Measurements from ENCODE around the gene ZNF792. TPM values are rescaled to one million over a fixed set of nuclear protein-coding genes. Genes with fewer than 3 reads are reported as not detected.

The ZNF792 gene
- 1 to 10 TPM in 2 of 4 donors, under 1 TPM in 2; 0.45 to 5.3 (median 1.9) TPM for polyA plus RNA-seq
- long read RNA-seq, donor 1, partial matches to known transcripts = 5 of 8 reads
- long read RNA-seq, donor 1, other reads (novel, unspliced or antisense) = 0 of 8 reads
- long read RNA-seq, donor 2 = 0 reads
- long read RNA-seq, donor 3, partial matches to known transcripts = 0 of 3 reads
- long read RNA-seq, donor 3, other reads (novel, unspliced or antisense) = 0 of 3 reads
- long read RNA-seq, donor 4 = 0 reads
- long read RNA-seq, donor 5 = 0 reads
- long read RNA-seq, donor 6, partial matches to known transcripts = 0 of 1 reads
- long read RNA-seq, donor 6, other reads (novel, unspliced or antisense) = 0 of 1 reads
- long read RNA-seq, donor 7, partial matches to known transcripts = 0 of 2 reads
- long read RNA-seq, donor 7, other reads (novel, unspliced or antisense) = 0 of 2 reads
- long read RNA-seq, donor 8 = 0 reads
- long read RNA-seq, donor 9 = 0 reads
- long read RNA-seq, donor 10 = 0 reads

DNA sequence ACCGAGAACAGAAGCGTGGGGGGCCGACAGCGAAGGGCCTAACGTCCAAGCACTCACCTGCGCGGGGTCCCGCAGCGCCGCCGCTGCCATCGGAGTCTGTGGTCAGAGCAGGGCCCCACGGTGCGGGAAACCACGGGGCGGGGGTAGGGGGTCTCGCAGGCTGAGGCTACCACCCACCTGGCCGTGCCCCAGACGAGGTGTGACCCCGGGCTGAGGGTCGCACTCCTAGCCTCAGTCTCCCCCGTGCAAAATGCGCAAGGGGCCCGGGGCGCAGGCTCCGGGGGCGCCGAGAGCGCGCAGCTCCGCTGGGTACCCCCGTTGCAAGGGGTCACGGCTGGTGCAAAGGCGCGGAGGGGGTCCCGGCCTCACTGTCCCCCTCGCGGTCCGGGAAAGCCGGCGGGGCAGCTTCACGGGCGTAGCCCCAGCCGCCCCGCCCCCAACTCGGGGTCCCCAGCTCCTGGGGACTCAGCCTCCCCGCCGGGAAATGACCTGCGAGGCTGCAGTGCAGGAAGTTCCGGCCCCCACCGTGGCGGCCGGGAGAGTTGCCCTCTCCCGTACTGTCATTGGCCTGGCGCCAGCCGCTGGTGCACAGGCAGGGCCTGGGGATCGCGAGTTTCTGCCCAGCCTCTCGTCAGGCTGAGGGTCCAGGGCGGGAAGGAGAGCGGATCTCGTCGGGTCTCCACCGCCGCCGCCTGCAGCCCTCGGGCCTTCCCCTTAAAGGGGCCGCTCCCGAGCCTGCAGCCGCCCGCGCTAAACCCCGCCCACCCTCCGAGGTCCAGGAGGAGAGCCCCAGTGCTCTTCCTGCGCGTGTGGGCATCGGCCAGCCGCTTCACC is at the start of gene ZNF792:
TSS of gene ZNF792 (minus strand) at position 657 of the 834 bp plus-strand sequence. CDS start at position 90, 567 bp downstream.
- WGBS, 3 donors = 0 to 1% (median 1%) methylated on average over 58 to 78 of the region's 78 CpGs
- Histone ChIP-seq H3K27me3 (ENCODE audit: control insufficient read depth in 3 of 3, insufficient read depth in 3 of 3, low read length in 3 of 3) (no peaks in the 10 kb centered on the region), H3K27ac (ENCODE audit: low read depth in 1 of 3, low read length in 2 of 3) (peak within 1 kb of the TSS; percentile 5 to 74 (median 42)), H3K4me1 (ENCODE audit: control insufficient read depth in 3 of 3, insufficient read depth in 2 of 3, low read depth in 1 of 3, low read length in 2 of 3) (peaks cover 0 to 12% (median 4%) of the 10 kb centered on the region in 3 donors), H3K4me3 (ENCODE audit: low read depth in 1 of 3, low read length in 3 of 3) (peak within 1 kb of the TSS; percentile 86 to 90 (median 87)), H3K36me3 (ENCODE audit: control insufficient read depth in 3 of 3, insufficient read depth in 2 of 3, low read depth in 1 of 3, low read length in 3 of 3) (peaks cover 7 to 29% (median 15%) of the 10 kb centered on the region in 3 donors), H3K9me3 (ENCODE audit: control insufficient read depth in 2 of 2, insufficient read depth in 1 of 2, low read depth in 1 of 2, low read length in 1 of 2) (peaks cover 6 to 64% of the 10 kb centered on the region in 2 donors)
- FAIRE-seq = no peak
- DNase-seq = peak; percentile 56 to 76

DNA sequence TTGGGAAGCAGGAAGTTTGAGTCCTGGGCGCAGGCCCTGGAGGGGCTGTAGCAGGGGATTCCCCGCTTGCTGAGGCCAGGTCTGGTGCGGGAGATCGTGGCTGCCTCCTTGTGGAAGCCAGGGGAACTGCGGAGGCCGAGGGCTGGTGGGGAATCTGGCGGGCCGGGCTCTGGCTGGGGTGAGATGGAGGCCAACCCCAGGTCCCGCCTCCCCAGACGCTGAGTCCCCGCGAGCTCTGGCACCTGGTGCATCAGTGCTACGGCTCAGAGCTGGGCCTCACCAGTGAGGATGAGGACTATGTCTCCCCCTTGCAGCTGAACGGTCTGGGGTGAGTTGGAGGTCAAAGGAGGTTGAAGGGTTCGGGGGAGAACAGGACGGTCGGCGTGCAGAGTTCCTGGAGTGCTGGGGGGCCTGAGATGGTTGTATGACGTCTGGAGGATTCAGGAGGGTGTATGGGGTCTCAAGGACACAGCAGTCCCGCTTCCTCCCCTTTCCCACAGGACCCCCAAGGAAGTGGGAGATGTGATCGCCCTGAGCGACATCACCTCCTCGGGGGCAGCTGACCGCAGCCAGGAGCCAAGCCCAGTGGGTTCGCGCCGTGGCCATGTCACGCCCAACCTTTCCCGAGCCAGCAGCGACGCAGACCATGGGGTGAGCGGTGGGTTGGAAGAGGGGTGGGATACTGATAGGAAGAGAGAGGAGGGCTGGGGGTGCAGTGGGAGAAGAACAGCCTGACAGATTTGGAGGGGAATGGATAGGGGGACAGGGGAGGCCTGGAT is 49.2 kb upstream of the ZNF792 start:
- H3K27me3 ChIP-seq (ENCODE audit: control insufficient read depth in 3 of 3, insufficient read depth in 3 of 3, low read length in 3 of 3) = no peaks in the 10 kb centered on the region
- H3K4me1 ChIP-seq (ENCODE audit: control insufficient read depth in 3 of 3, insufficient read depth in 2 of 3, low read depth in 1 of 3, low read length in 2 of 3) = peaks cover 0 to 5% (median 0%) of the 10 kb centered on the region in 3 donors
- WGBS, 3 donors = 51 to 57% (median 55%) methylated on average over 30 to 32 of the region's 32 CpGs
- peak overlapping the region in 1 of 3 donors; percentile 40 for H3K27ac ChIP-seq (ENCODE audit: low read depth in 1 of 3, low read length in 2 of 3)
- DNase-seq = peak; percentile 52 to 80
- H3K9me3 ChIP-seq (ENCODE audit: control insufficient read depth in 2 of 2, insufficient read depth in 1 of 2, low read depth in 1 of 2, low read length in 1 of 2) = no peaks in the 10 kb centered on the region
- H3K4me3 ChIP-seq (ENCODE audit: low read depth in 1 of 3, low read length in 3 of 3) = no peak overlapping the region
- no peak for FAIRE-seq
- peaks cover 0 to 94% (median 6%) of the 10 kb centered on the region in 3 donors for H3K36me3 ChIP-seq (ENCODE audit: control insufficient read depth in 3 of 3, insufficient read depth in 2 of 3, low read depth in 1 of 3, low read length in 3 of 3)

DNA sequence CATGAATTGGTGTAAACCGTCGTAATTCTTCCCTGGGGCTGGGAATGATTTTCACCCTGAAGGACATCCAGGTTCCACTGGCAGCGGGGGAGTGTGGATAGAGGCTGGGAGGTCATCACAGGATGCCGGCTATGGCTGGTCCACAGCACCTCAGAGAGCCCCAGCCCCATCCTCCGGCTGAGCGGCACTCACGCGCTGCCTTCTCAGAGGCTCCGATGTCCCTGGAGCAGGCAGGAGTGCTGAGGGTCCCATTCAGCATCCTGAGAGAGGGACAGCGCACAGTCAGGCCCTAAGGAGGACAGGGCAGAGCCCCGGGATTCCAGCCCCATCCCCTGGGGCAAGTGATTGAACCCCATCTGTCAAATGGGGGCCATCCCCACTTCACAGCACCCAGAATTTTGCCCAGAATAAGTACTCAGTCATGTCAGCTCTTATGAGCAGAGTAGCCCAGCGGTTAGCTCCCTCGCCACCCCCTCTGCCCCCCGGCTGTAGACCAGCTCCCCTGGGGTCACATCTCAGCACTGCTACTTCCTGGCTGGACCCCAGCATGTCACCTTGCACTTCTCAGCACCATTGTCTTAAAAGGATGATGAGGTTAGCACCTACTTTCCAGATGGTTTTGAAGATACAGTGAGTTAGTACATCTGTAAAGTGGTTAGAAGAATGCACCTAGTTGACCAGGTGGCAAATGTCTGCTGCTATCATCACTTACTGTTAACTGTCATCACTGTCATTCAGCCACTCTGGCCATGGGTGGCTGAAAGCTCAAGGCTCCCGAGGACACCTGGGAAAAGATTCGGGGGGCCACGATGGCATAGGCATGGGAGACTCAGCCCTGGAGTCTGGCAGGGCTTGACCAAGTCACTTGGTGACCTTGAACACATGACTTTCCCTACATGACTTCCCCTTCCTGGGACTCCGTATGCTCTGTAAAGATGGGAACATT is 48.0 kb upstream of the ZNF792 start:
- FAIRE-seq (no peak), DNase-seq (no peak)
- Histone ChIP-seq H3K27me3 (ENCODE audit: control insufficient read depth in 3 of 3, insufficient read depth in 3 of 3, low read length in 3 of 3) (no peaks in the 10 kb centered on the region), H3K4me1 (ENCODE audit: control insufficient read depth in 3 of 3, insufficient read depth in 2 of 3, low read depth in 1 of 3, low read length in 2 of 3) (peaks cover 0 to 5% (median 3%) of the 10 kb centered on the region in 3 donors), H3K4me3 (ENCODE audit: low read depth in 1 of 3, low read length in 3 of 3) (no peak overlapping the region), H3K27ac (ENCODE audit: low read depth in 1 of 3, low read length in 2 of 3) (peak overlapping the region in 1 of 3 donors; percentile 38), H3K9me3 (ENCODE audit: control insufficient read depth in 2 of 2, insufficient read depth in 1 of 2, low read depth in 1 of 2, low read length in 1 of 2) (no peaks in the 10 kb centered on the region), H3K36me3 (ENCODE audit: control insufficient read depth in 3 of 3, insufficient read depth in 2 of 3, low read depth in 1 of 3, low read length in 3 of 3) (peaks cover 0 to 84% (median 3%) of the 10 kb centered on the region in 3 donors)
- WGBS, 3 donors = 79 to 90% (median 87%) methylated on average over 18 of the region's 18 CpGs

DNA sequence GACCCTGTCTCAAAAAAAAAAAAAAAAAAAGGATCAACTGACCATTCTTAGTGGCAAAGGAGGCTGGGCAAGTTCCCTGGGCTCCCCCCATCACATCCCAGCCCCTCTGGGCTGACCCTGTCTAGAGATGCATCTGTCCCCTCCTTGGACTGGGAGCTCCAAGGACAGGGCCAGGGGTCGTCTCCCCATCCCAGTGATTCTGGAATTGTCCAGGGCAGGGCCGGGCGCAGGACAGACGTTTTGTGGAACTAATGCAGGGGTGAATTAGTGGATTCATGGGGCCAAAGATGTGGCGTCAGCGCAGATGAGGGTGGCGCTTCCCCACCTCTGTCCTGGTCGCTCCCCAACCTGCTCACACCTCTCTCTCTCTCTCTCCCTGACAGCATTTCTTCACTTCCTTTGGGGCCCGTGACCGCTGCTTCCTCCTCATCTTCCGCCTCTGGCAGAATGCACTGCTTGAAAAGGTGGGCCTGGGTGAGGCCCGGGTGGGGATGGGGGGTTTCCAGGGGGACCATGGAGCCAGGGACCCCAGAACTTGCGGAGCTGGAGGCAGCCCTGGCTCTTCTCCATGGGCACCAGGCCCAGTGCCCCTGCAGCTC is 47.2 kb upstream of the ZNF792 start:
- H3K9me3 ChIP-seq (ENCODE audit: control insufficient read depth in 2 of 2, insufficient read depth in 1 of 2, low read depth in 1 of 2, low read length in 1 of 2) = no peaks in the 10 kb centered on the region
- no peak overlapping the region for H3K4me3 ChIP-seq (ENCODE audit: low read depth in 1 of 3, low read length in 3 of 3)
- WGBS, 3 donors = 74 to 83% (median 76%) methylated on average over 13 of the region's 13 CpGs
- H3K4me1 ChIP-seq (ENCODE audit: control insufficient read depth in 3 of 3, insufficient read depth in 2 of 3, low read depth in 1 of 3, low read length in 2 of 3) = peaks cover 0 to 9% (median 5%) of the 10 kb centered on the region in 3 donors
- no peaks in the 10 kb centered on the region for H3K27me3 ChIP-seq (ENCODE audit: control insufficient read depth in 3 of 3, insufficient read depth in 3 of 3, low read length in 3 of 3)
- no peak for DNase-seq
- FAIRE-seq = no peak
- H3K36me3 ChIP-seq (ENCODE audit: control insufficient read depth in 3 of 3, insufficient read depth in 2 of 3, low read depth in 1 of 3, low read length in 3 of 3) = peaks cover 0 to 83% (median 3%) of the 10 kb centered on the region in 3 donors
- H3K27ac ChIP-seq (ENCODE audit: low read depth in 1 of 3, low read length in 2 of 3) = peak overlapping the region in 1 of 3 donors; percentile 12

DNA sequence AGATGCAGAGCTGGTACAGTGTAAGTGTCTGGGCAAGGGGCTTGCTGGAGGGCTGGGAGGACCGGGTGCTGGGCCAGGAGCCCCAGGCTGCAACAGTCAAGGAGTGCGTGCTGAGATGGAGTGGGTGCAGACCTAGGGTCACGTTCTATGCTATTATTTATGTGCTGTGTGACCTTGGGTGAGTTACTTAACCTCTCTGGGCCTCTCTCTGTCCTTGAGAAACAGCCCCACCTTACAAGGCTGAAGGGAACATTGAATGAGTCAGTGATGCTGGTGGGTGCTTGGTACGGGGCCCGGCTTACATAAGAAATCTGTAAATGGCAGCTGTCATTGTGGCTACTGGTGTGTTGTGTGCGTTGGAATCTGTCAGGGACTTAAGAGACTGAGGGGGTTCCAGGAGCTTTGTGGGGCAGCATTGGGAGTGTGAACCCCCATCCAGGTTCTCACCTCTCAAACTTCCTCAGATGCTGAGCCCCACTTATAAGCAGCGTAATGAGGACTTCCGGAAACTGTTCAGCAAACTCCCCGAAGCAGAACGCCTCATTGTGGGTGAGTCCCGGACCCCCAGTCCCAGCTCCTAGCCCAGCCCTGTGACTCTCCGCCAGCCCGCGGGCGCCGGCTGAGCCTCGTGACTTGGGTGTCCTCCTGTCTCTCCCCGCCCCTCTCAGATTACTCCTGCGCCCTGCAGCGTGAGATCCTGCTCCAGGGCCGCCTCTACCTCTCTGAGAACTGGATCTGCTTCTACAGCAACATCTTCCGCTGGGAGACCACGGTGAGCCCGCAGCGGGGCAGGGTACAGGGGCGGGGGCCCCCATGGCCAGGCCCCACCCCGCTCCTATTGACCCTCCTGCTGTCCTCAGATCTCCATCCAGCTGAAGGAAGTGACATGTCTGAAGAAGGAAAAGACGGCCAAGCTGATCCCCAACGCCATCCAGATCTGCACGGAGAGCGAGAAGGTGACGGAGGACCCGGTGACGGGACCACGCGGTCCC is 45.7 kb upstream of the ZNF792 start:
- WGBS, 3 donors = 88 to 91% (median 88%) methylated on average over 36 of the region's 36 CpGs

DNA sequence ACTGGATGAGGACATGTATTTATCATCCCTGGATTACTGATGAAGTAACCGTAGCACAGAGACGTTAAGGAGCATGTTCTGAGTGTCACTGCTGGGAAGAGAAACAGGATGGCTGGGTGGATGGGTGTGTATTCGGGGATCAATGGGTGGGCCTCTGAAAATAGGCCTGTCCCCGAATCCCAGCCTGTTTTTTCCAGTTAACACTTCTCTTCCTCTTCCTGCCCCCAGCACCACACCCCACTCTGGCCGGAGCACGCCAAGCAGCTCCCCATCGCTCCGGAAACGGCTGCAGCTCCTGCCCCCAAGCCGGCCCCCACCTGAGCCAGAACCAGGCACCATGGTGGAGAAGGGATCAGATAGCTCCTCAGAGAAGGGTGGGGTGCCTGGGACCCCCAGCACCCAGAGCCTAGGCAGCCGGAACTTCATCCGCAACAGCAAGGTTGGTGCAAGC is 44.9 kb upstream of the ZNF792 start:
- no peak for DNase-seq
- Histone ChIP-seq H3K9me3 (ENCODE audit: control insufficient read depth in 2 of 2, insufficient read depth in 1 of 2, low read depth in 1 of 2, low read length in 1 of 2) (no peaks in the 10 kb centered on the region), H3K27me3 (ENCODE audit: control insufficient read depth in 3 of 3, insufficient read depth in 3 of 3, low read length in 3 of 3) (no peaks in the 10 kb centered on the region), H3K36me3 (ENCODE audit: control insufficient read depth in 3 of 3, insufficient read depth in 2 of 3, low read depth in 1 of 3, low read length in 3 of 3) (peaks cover 0 to 81% (median 3%) of the 10 kb centered on the region in 3 donors), H3K4me1 (ENCODE audit: control insufficient read depth in 3 of 3, insufficient read depth in 2 of 3, low read depth in 1 of 3, low read length in 2 of 3) (peaks cover 5 to 31% (median 9%) of the 10 kb centered on the region in 3 donors), H3K4me3 (ENCODE audit: low read depth in 1 of 3, low read length in 3 of 3) (no peak overlapping the region), H3K27ac (ENCODE audit: low read depth in 1 of 3, low read length in 2 of 3) (no peak overlapping the region)
- 80 to 95% (median 91%) methylated on average over 12 of the region's 12 CpGs for WGBS, 3 donors
- no peak for FAIRE-seq

More for the DNA sequence above, 45.7 kb upstream of the ZNF792 start:
- Histone ChIP-seq H3K4me3 (ENCODE audit: low read depth in 1 of 3, low read length in 3 of 3) (no peak overlapping the region), H3K4me1 (ENCODE audit: control insufficient read depth in 3 of 3, insufficient read depth in 2 of 3, low read depth in 1 of 3, low read length in 2 of 3) (peaks cover 2 to 23% (median 5%) of the 10 kb centered on the region in 3 donors), H3K27ac (ENCODE audit: low read depth in 1 of 3, low read length in 2 of 3) (peak overlapping the region in 1 of 3 donors; percentile 42), H3K27me3 (ENCODE audit: control insufficient read depth in 3 of 3, insufficient read depth in 3 of 3, low read length in 3 of 3) (no peaks in the 10 kb centered on the region), H3K9me3 (ENCODE audit: control insufficient read depth in 2 of 2, insufficient read depth in 1 of 2, low read depth in 1 of 2, low read length in 1 of 2) (no peaks in the 10 kb centered on the region), H3K36me3 (ENCODE audit: control insufficient read depth in 3 of 3, insufficient read depth in 2 of 3, low read depth in 1 of 3, low read length in 3 of 3) (peaks cover 0 to 81% (median 3%) of the 10 kb centered on the region in 3 donors)
- no peak for FAIRE-seq
- no peak for DNase-seq
